WTC11 (cell line): ENCODE data around the gene DNAH17. TPM values are rescaled to one million over a fixed set of nuclear protein-coding genes. Genes with fewer than 3 reads are reported as not detected.

Experiments used
- ATAC-seq: fragments of 200-7000 bp; cut with Tn5 transposase; 2 replicates; pipeline ENCODE4 v1.10.0; 2021; ENCODE audit warnings: mild to moderate bottlenecking, moderate library complexity
- CTCF ChIA-PET: fragments of 300-600 bp; sonication (Branson Sonifier 250); formaldehyde crosslinking; loops from one replicate; lab custom pipeline; 2021; ENCODE audit warnings: antibody characterized with exemption; lab: Charles Lee
- POLR2A ChIA-PET: fragments of 350-600 bp; sonication (Branson Sonifier 250); formaldehyde crosslinking; loops from one replicate; lab custom pipeline; 2021; ENCODE audit warnings: antibody characterized with exemption; lab: Charles Lee
- DNase-seq: peaks from one replicate; pipeline ENCODE4 v3.0.0; 2021; ENCODE audit warnings: low spot score
- H3K27ac Mint-ChIP-seq: 2 replicates; pipeline ENCODE4 v1.8.0; 2021; ENCODE audit warnings: mixed read lengths
- H3K27me3 Mint-ChIP-seq: 2 replicates; pipeline ENCODE4 v1.8.0; 2021; ENCODE audit warnings: low read depth, mild to moderate bottlenecking, moderate library complexity, mixed read lengths
- H3K36me3 Mint-ChIP-seq: 2 replicates; pipeline ENCODE4 v1.8.0; 2021; ENCODE audit warnings: mixed read lengths
- H3K4me1 Mint-ChIP-seq: 2 replicates; pipeline ENCODE4 v1.8.0; 2022; ENCODE audit warnings: mixed read lengths
- H3K4me3 Mint-ChIP-seq: 2 replicates; pipeline ENCODE4 v1.8.0; 2021; ENCODE audit warnings: mild to moderate bottlenecking, moderate library complexity, mixed read lengths
- H3K9me3 Mint-ChIP-seq: 2 replicates; pipeline ENCODE4 v1.8.0; 2021; ENCODE audit warnings: mixed read lengths
- ATF1 ChIP-seq: sonication (generic); formaldehyde crosslinking; IDR thresholded peaks from 2 replicates; pipeline ENCODE4 v1.8.1; 2023; ENCODE audit warnings: mild to moderate bottlenecking, moderate library complexity, missing genetic modification reagents
- E2F1 ChIP-seq: sonication (generic); formaldehyde crosslinking; IDR thresholded peaks from 2 replicates; pipeline ENCODE4 v1.8.0; 2022; ENCODE audit warnings: mild to moderate bottlenecking, missing genetic modification reagents
- E2F4 ChIP-seq: sonication (generic); formaldehyde crosslinking; IDR thresholded peaks from 2 replicates; pipeline ENCODE4 v1.8.1; 2022; ENCODE audit warnings: low read depth, mild to moderate bottlenecking, moderate library complexity, missing genetic modification reagents, borderline replicate concordance
- ELF4 ChIP-seq: sonication (generic); formaldehyde crosslinking; IDR thresholded peaks from 2 replicates; pipeline ENCODE4 v1.8.1; 2022; ENCODE audit warnings: low read depth, mild to moderate bottlenecking, moderate library complexity, missing genetic modification reagents
- FOXJ3 ChIP-seq: sonication (generic); formaldehyde crosslinking; IDR thresholded peaks from 2 replicates; pipeline ENCODE4 v1.9.0; 2021; ENCODE audit warnings: missing genetic modification reagents, mild to moderate bottlenecking, borderline replicate concordance
- GABPB1 ChIP-seq: sonication (generic); formaldehyde crosslinking; IDR thresholded peaks from 2 replicates; pipeline ENCODE4 v1.8.1; 2023; ENCODE audit warnings: mild to moderate bottlenecking, missing genetic modification reagents
- GRHL2 ChIP-seq: fragments of 250-450 bp; sonication (Bioruptor Pico); IDR thresholded peaks from 2 replicates; pipeline ENCODE4 v1.8.0; 2022; ENCODE audit warnings: mild to moderate bottlenecking, moderate library complexity; ENCODE audit not compliant: insufficient replicate concordance, severe bottlenecking
- HMGA2 ChIP-seq: fragments of 250-450 bp; sonication (Bioruptor Pico); IDR thresholded peaks from 2 replicates; pipeline ENCODE4 v1.4.0; 2021; ENCODE audit warnings: mild to moderate bottlenecking, moderate library complexity
- JUN ChIP-seq: sonication (generic); formaldehyde crosslinking; IDR thresholded peaks from 2 replicates; pipeline ENCODE4 v1.8.0; 2023; ENCODE audit warnings: mild to moderate bottlenecking, missing genetic modification reagents
- MYBL2 ChIP-seq: sonication (generic); formaldehyde crosslinking; IDR thresholded peaks from 2 replicates; pipeline ENCODE4 v1.8.1; 2023; ENCODE audit warnings: mild to moderate bottlenecking, moderate library complexity, missing genetic modification reagents
- NFATC4 ChIP-seq: fragments of 250-450 bp; sonication (Bioruptor Pico); IDR thresholded peaks from 2 replicates; pipeline ENCODE4 v1.9.0; 2021; ENCODE audit warnings: mild to moderate bottlenecking
- OVOL2 ChIP-seq: fragments of 250-450 bp; sonication (Bioruptor Pico); IDR thresholded peaks from 2 replicates; pipeline ENCODE4 v1.9.0; 2021; ENCODE audit warnings: mild to moderate bottlenecking, borderline replicate concordance
- PRRX2 ChIP-seq: fragments of 250-450 bp; sonication (Bioruptor Pico); IDR thresholded peaks from 2 replicates; pipeline ENCODE4 v1.8.0; 2021; ENCODE audit warnings: mild to moderate bottlenecking
- TEAD1 ChIP-seq: sonication (generic); formaldehyde crosslinking; IDR thresholded peaks from 2 replicates; pipeline ENCODE4 v1.8.0; 2022; ENCODE audit warnings: mild to moderate bottlenecking, missing genetic modification reagents
- TEAD4 ChIP-seq: sonication (generic); formaldehyde crosslinking; IDR thresholded peaks from 2 replicates; pipeline ENCODE4 v1.8.0; 2022; ENCODE audit warnings: mild to moderate bottlenecking, missing genetic modification reagents
- USF2 ChIP-seq: sonication (generic); formaldehyde crosslinking; IDR thresholded peaks from 2 replicates; pipeline ENCODE4 v1.8.1; 2023; ENCODE audit warnings: mild to moderate bottlenecking, missing genetic modification reagents, moderate library complexity
- ZNF121 ChIP-seq: sonication (generic); formaldehyde crosslinking; IDR thresholded peaks from 2 replicates; pipeline ENCODE4 v1.8.0; 2023; ENCODE audit warnings: missing genetic modification reagents
- ZNF232 ChIP-seq: sonication (generic); formaldehyde crosslinking; IDR thresholded peaks from 2 replicates; pipeline ENCODE4 v1.8.0; 2022; ENCODE audit warnings: mild to moderate bottlenecking, missing genetic modification reagents
- ZNF532 ChIP-seq: fragments of 250-450 bp; sonication (Bioruptor Pico); IDR thresholded peaks from 2 replicates; pipeline ENCODE4 v1.9.0; 2021; ENCODE audit warnings: mild to moderate bottlenecking, borderline replicate concordance
- total RNA-seq: library from RNA; stranded (reverse); gene quantifications from 3 replicates; pipeline ENCODE4 v1.2.3, GENCODE V29; 2021
- TF ChIP-seq, protein P1 (sequence below): fragments of 250-450 bp; sonication (Bioruptor Pico); IDR thresholded peaks from 2 replicates; pipeline ENCODE4 v2.1.2; 2022; ENCODE audit warnings: mild to moderate bottlenecking, moderate library complexity
- TF ChIP-seq, protein P2 (sequence below): sonication (generic); formaldehyde crosslinking; IDR thresholded peaks from 2 replicates; pipeline ENCODE4 v1.8.1; 2023; ENCODE audit warnings: mild to moderate bottlenecking, missing genetic modification reagents, moderate library complexity

The DNAH17 gene
- total RNA-seq, 1 experiment from 2014 or later = 0.87 TPM

- TF ChIP-seq NFATC4 (CRISPR knock-in tag) (no peak), GRHL2 (CRISPR knock-in tag) (no peak), TEAD4 (no peak), HMGA2 (CRISPR knock-in tag) (no peak), TEAD1 (CRISPR knock-in tag) (no peak), ATF1 (CRISPR knock-in tag) (no peak), E2F4 (CRISPR knock-in tag) (no peak), JUN (no peak)
- TF ChIP-seq, protein P1, sequence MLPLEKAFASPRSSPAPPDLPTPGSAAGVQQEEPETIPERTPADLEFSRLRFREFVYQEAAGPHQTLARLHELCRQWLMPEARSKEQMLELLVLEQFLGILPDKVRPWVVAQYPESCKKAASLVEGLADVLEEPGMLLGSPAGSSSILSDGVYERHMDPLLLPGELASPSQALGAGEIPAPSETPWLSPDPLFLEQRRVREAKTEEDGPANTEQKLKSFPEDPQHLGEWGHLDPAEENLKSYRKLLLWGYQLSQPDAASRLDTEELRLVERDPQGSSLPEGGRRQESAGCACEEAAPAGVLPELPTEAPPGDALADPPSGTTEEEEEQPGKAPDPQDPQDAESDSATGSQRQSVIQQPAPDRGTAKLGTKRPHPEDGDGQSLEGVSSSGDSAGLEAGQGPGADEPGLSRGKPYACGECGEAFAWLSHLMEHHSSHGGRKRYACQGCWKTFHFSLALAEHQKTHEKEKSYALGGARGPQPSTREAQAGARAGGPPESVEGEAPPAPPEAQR (CRISPR knock-in tag) = no peak
- TF ChIP-seq, protein P2, sequence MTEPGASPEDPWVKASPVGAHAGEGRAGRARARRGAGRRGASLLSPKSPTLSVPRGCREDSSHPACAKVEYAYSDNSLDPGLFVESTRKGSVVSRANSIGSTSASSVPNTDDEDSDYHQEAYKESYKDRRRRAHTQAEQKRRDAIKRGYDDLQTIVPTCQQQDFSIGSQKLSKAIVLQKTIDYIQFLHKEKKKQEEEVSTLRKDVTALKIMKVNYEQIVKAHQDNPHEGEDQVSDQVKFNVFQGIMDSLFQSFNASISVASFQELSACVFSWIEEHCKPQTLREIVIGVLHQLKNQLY (CRISPR knock-in tag) = no peak
These were observed 645 bp downstream of the DNAH17 start (continued) for GRCh38 chr17:78576389-78577112.

DNA sequence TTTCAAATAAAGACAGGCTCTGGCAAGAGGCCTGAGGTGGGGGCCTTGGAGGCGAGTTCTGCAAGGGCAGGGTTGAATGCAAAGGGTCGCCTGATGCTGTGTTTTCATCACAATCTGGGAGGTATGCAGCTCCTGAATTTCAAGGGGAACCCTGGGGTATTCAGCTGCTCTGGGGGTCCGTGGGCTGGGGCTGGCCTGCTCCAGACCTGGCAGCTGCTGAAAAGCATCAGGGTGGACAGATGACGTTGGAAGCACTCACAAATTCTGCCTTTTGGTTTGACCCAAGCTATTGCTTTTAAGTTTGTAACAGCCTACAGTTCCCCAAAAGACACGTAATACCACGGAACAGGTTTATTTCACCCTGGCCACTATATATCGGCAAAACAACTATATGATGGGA lies 1.3 kb downstream of the DNAH17 start:
- CTCF ChIA-PET = no interaction called here
- POLR2A ChIA-PET = no interaction called here

More for the DNA sequence above, 1.3 kb downstream of the DNAH17 start:
- DNase-seq (no peak), ATAC-seq (no peak)
- Mint-ChIP-seq H3K27me3 (peaks cover 7% of the 10 kb centered on the region; the same call in 1 of the 2 replicates), H3K4me1 (peaks cover 37% of the 10 kb centered on the region), H3K9me3 (peaks cover 10% of the 10 kb centered on the region), H3K27ac (no peak overlapping the region; the same call in 1 of the 2 replicates), H3K4me3 (no peak overlapping the region), H3K36me3 (no peaks in the 10 kb centered on the region; the same call in 1 of the 2 replicates)
- TF ChIP-seq GABPB1 (CRISPR knock-in tag) = no peak
- TF ChIP-seq ELF4 (CRISPR knock-in tag) = no peak
- TF ChIP-seq USF2 (CRISPR knock-in tag) = no peak
- no peak for TF ChIP-seq OVOL2 (CRISPR knock-in tag)
- TF ChIP-seq ZNF532 (CRISPR knock-in tag) = no peak
- no peak for TF ChIP-seq FOXJ3 (CRISPR knock-in tag)
- TF ChIP-seq ZNF121 (CRISPR knock-in tag) = no peak
- no peak for TF ChIP-seq E2F1 (CRISPR knock-in tag)
- TF ChIP-seq MYBL2 (CRISPR knock-in tag) = no peak
- TF ChIP-seq PRRX2 (CRISPR knock-in tag) = no peak
- no peak for TF ChIP-seq ZNF232 (CRISPR knock-in tag)
